Parathyroid adenoma (tissue), 2 donors: Measurements from ENCODE around the gene STOM.

Experiments used
- H2AFZ ChIP-seq: fragments of 300-600 bp; sonication (generic); one replicate; pipeline ENCODE4 v1.7.0; 2017; ENCODE audit warnings: antibody characterized with exemption, mild to moderate bottlenecking
- H3K27ac ChIP-seq: fragments of 300-600 bp; sonication (generic); one replicate; pipeline ENCODE4 v1.7.0; 2017
- H3K27me3 ChIP-seq: fragments of 300-600 bp; sonication (generic); one replicate; pipeline ENCODE4 v1.7.0; 2017; ENCODE audit warnings: low read length; ENCODE audit not compliant: control insufficient read depth, insufficient read depth
- H3K36me3 ChIP-seq: fragments of 300-600 bp; sonication (generic); one replicate; pipeline ENCODE4 v1.7.0; 2017; ENCODE audit warnings: low read length; ENCODE audit not compliant: control insufficient read depth, insufficient read depth
- H3K4me1 ChIP-seq: fragments of 300-600 bp; sonication (generic); one replicate; pipeline ENCODE4 v1.7.0; 2017; ENCODE audit warnings: control low read depth
- H3K4me2 ChIP-seq: fragments of 300-600 bp; sonication (generic); one replicate; pipeline ENCODE4 v1.7.0; 2017; ENCODE audit warnings: low read length
- H3K4me3 ChIP-seq: fragments of 300-600 bp; sonication (generic); one replicate; pipeline ENCODE4 v1.7.0; 2017; ENCODE audit warnings: low read depth, low read length
- H3K79me2 ChIP-seq: fragments of 300-600 bp; sonication (generic); one replicate; pipeline ENCODE4 v1.7.0; 2017; ENCODE audit warnings: control low read depth
- H3K9ac ChIP-seq: fragments of 300-600 bp; sonication (generic); one replicate; pipeline ENCODE4 v1.7.0; 2017; ENCODE audit warnings: mild to moderate bottlenecking
- H3K9me3 ChIP-seq: fragments of 300-600 bp; sonication (generic); one replicate; pipeline ENCODE4 v1.7.0; 2017; ENCODE audit warnings: low read length; ENCODE audit not compliant: control insufficient read depth
- CTCF ChIP-seq: fragments of 300-600 bp; sonication (generic); IDR thresholded peaks from one replicate; pipeline ENCODE4 v1.7.0; 2017; ENCODE audit warnings: antibody characterized with exemption, mild to moderate bottlenecking
- donor health status: primary hyperparathyroidism.

STOM gene

GRCh38 chr9:121319383-121319780, 50.7 kb downstream of the STOM start:
- H3K9ac ChIP-seq, result no peak overlapping the region
- H3K4me1 ChIP-seq, result no peaks in the 10 kb centered on the region
- H3K27ac ChIP-seq, result no peak overlapping the region
- H3K9me3 ChIP-seq, result no peaks in the 10 kb centered on the region
- TF ChIP-seq CTCF, result no peak
- no peaks in the 10 kb centered on the region for H3K36me3 ChIP-seq
- no peaks in the 10 kb centered on the region for H3K79me2 ChIP-seq
- H2AFZ ChIP-seq, result no peak overlapping the region
- no peak overlapping the region for H3K4me2 ChIP-seq
- H3K27me3 ChIP-seq, result no peaks in the 10 kb centered on the region
- H3K4me3 ChIP-seq, result no peak overlapping the region

- H3K27me3 ChIP-seq, result no peaks in the 10 kb centered on the region
- H3K9me3 ChIP-seq, result no peaks in the 10 kb centered on the region
- no peak for TF ChIP-seq CTCF
- no peaks in the 10 kb centered on the region for H3K79me2 ChIP-seq
- H3K4me2 ChIP-seq, result no peak overlapping the region
- H3K4me3 ChIP-seq, result no peak overlapping the region
- H3K36me3 ChIP-seq, result no peaks in the 10 kb centered on the region
- H3K9ac ChIP-seq, result no peak overlapping the region
- no peak overlapping the region for H2AFZ ChIP-seq
- no peak overlapping the region for H3K27ac ChIP-seq
- no peaks in the 10 kb centered on the region for H3K4me1 ChIP-seq
Observed at GRCh38 chr9:121318631-121319382, 51.2 kb downstream of the STOM start.

- Histone ChIP-seq H3K9ac (no peak overlapping the region), H3K4me1 (no peaks in the 10 kb centered on the region), H3K27ac (no peak overlapping the region)
Observed at GRCh38 chr9:121317737-121318630, 52.1 kb downstream of the STOM start.

GRCh38 chr9:121316852-121317373, 53.1 kb downstream of the STOM start:
- Histone ChIP-seq H3K4me1 (no peaks in the 10 kb centered on the region), H3K79me2 (no peaks in the 10 kb centered on the region), H3K9me3 (no peaks in the 10 kb centered on the region), H3K27ac (no peak overlapping the region), H3K27me3 (no peaks in the 10 kb centered on the region), H3K9ac (no peak overlapping the region), H3K4me3 (no peak overlapping the region), H2AFZ (no peak overlapping the region), H3K4me2 (no peak overlapping the region), H3K36me3 (no peaks in the 10 kb centered on the region)
- no peak for TF ChIP-seq CTCF

More at GRCh38 chr9:121317737-121318630, 52.1 kb downstream of the STOM start:
- H3K79me2 ChIP-seq, result no peaks in the 10 kb centered on the region
- H2AFZ ChIP-seq, result no peak overlapping the region
- H3K4me2 ChIP-seq, result no peak overlapping the region
- no peak for TF ChIP-seq CTCF
- no peaks in the 10 kb centered on the region for H3K9me3 ChIP-seq
- H3K36me3 ChIP-seq, result no peaks in the 10 kb centered on the region
- H3K4me3 ChIP-seq, result no peak overlapping the region
- no peaks in the 10 kb centered on the region for H3K27me3 ChIP-seq
